NCI-H2107 treated with DMSO at 0.1 percent for 48 hours (cell line): ENCODE data around the gene IRF5.
"Not testable (repeated sequence)": the region's sequence is repeated elsewhere in the genome, so short reads cannot be mapped to it uniquely, and the experiment has no call there.

Experiments
- DNase-seq: peaks from one replicate; lab custom pipeline; 2025; ENCODE audit not compliant: unreplicated experiment; lab: John Stamatoyannopoulos, UW

IRF5 gene

GRCh38 chr7:128938544-128939074 lies 882 bp downstream of the IRF5 start:
- DNase-seq, result no peak

- no peak for DNase-seq
These were observed 1.5 kb downstream of the IRF5 start for GRCh38 chr7:128939075-128939860.

- no peak for DNase-seq
These were observed 2.2 kb downstream of the IRF5 start for GRCh38 chr7:128939861-128940410.

GRCh38 chr7:128940494-128941322 lies 3.0 kb downstream of the IRF5 start:
- DNase-seq, result no peak

GRCh38 chr7:128941323-128941890 lies 3.7 kb downstream of the IRF5 start:
- no peak for DNase-seq

GRCh38 chr7:128941946-128942526 lies 4.3 kb downstream of the IRF5 start:
- no peak for DNase-seq

- DNase-seq, result not testable (repeated sequence)
These were observed 5.5 kb downstream of the IRF5 start for GRCh38 chr7:128943251-128943650.

- no peak for DNase-seq
These were observed 6.9 kb downstream of the IRF5 start for GRCh38 chr7:128944487-128945236.

- no peak for DNase-seq
These were observed 8.1 kb downstream of the IRF5 start for GRCh38 chr7:128945668-128946366.

- no peak for DNase-seq
These were observed 9.5 kb downstream of the IRF5 start for GRCh38 chr7:128946936-128947830.

- no peak for DNase-seq
These were observed 10.1 kb downstream of the IRF5 start for GRCh38 chr7:128947854-128948253.

GRCh38 chr7:128948312-128948973 lies 10.7 kb downstream of the IRF5 start:
- no peak for DNase-seq

GRCh38 chr7:128948976-128949760 lies 11.4 kb downstream of the IRF5 start:
- no peak for DNase-seq

- no peak for DNase-seq
These were observed 13.6 kb downstream of the IRF5 start for GRCh38 chr7:128951296-128951695.

GRCh38 chr7:128954150-128954549 lies 16.4 kb downstream of the IRF5 start:
- DNase-seq, result no peak

- DNase-seq, result no peak
These were observed 17.4 kb downstream of the IRF5 start for GRCh38 chr7:128954830-128955802.
